ENCODE results near the gene TRIM46. TPM values are rescaled to one million over a fixed set of nuclear protein-coding genes. Genes with fewer than 3 reads are reported as not detected.
A peak's percentile ranks its signal among the peaks of the same experiment; 100 is the strongest.
"Not testable (repeated sequence)": the region's sequence is repeated elsewhere in the genome, so short reads cannot be mapped to it uniquely, and the experiment has no call there.

TRIM46 gene
- total RNA-seq, 1 donor from 2014 or later: 5.9 TPM

GRCh38 chr1:155186067-155186793 is 12.6 kb downstream of the TRIM46 start:
- DNase-seq (ENCODE audit: low read depth): peak; percentile 55

- no peak for DNase-seq (ENCODE audit: low read depth)
These were observed 13.3 kb downstream of the TRIM46 start for GRCh38 chr1:155186794-155187455.

GRCh38 chr1:155187456-155187891 is 13.8 kb downstream of the TRIM46 start:
- no peak for DNase-seq (ENCODE audit: low read depth)

GRCh38 chr1:155188268-155188667 is 14.6 kb downstream of the TRIM46 start:
- DNase-seq (ENCODE audit: low read depth): no peak

GRCh38 chr1:155189926-155190325 is 16.3 kb downstream of the TRIM46 start:
- not testable (repeated sequence) for DNase-seq (ENCODE audit: low read depth)

- DNase-seq (ENCODE audit: low read depth): no peak
These were observed 18.3 kb downstream of the TRIM46 start for GRCh38 chr1:155191904-155192303.

GRCh38 chr1:155192346-155193274 is 19.0 kb downstream of the TRIM46 start:
- DNase-seq (ENCODE audit: low read depth): peak; percentile 80

GRCh38 chr1:155193275-155193990 is 19.8 kb downstream of the TRIM46 start:
- peak; percentile 98 for DNase-seq (ENCODE audit: low read depth)

GRCh38 chr1:155193991-155194240 is 20.3 kb downstream of the TRIM46 start:
- not testable (repeated sequence) for DNase-seq (ENCODE audit: low read depth)

GRCh38 chr1:155195201-155196102 is 21.8 kb downstream of the TRIM46 start:
- no peak for DNase-seq (ENCODE audit: low read depth)

- no peak for DNase-seq (ENCODE audit: low read depth)
These were observed 22.6 kb downstream of the TRIM46 start for GRCh38 chr1:155196103-155196892.

- no peak for DNase-seq (ENCODE audit: low read depth)
These were observed 23.4 kb downstream of the TRIM46 start for GRCh38 chr1:155196893-155197638.

GRCh38 chr1:155197901-155198546 is 24.4 kb downstream of the TRIM46 start:
- no peak for DNase-seq (ENCODE audit: low read depth)

- no peak for DNase-seq (ENCODE audit: low read depth)
These were observed 24.9 kb downstream of the TRIM46 start for GRCh38 chr1:155198547-155198906.

GRCh38 chr1:155199792-155200191 is 26.1 kb downstream of the TRIM46 start:
- DNase-seq (ENCODE audit: low read depth): no peak

- DNase-seq (ENCODE audit: low read depth): no peak
These were observed 27.3 kb downstream of the TRIM46 start for GRCh38 chr1:155200920-155201319.

- DNase-seq (ENCODE audit: low read depth): no peak
These were observed 28.5 kb downstream of the TRIM46 start for GRCh38 chr1:155202198-155202597.

GRCh38 chr1:155202731-155203515 is 29.3 kb downstream of the TRIM46 start:
- no peak for DNase-seq (ENCODE audit: low read depth)

Measured in renal cortical epithelial cell (primary cell).